Stomach (tissue), 9 donors: Measurements from ENCODE around the gene MUC6. TPM values are rescaled to one million over a fixed set of nuclear protein-coding genes. Genes with fewer than 3 reads are reported as not detected.

Experiments
- DNase-seq, 2 donors: peaks; one replicate each; pipeline versions ENCODE4 v3.0.0 to v3.0.0-alpha.2; 2013 to 2019
- H3K27ac ChIP-seq, 5 donors: fragments of 200-600 bp in 4 of 5; sonication (generic) in 4 of 5; one replicate each; pipeline ENCODE4 v1.5.1; 2013 to 2019; ENCODE audit warnings: mild to moderate bottlenecking in 1 of 5, moderate library complexity in 1 of 5
- H3K27me3 ChIP-seq, 3 donors: fragments of 200-600 bp; sonication (generic); one replicate each; pipeline ENCODE4 v1.5.1; 2017 to 2019; ENCODE audit warnings: mixed run types in 1 of 3
- H3K36me3 ChIP-seq, 4 donors: fragments of 200-600 bp; sonication (generic); 1 replicate in 3 of 4; 2 replicates in 1 of 4; pipeline ENCODE4 v1.5.1; 2016 to 2019
- H3K4me1 ChIP-seq, 4 donors: fragments of 200-600 bp; sonication (generic); one replicate each; pipeline ENCODE4 v1.5.1; 2016 to 2019
- H3K4me3 ChIP-seq, 4 donors: fragments of 200-600 bp; sonication (generic) in 3 of 4; one replicate each; pipeline ENCODE4 v1.5.1; 2016 to 2019; ENCODE audit warnings: mild to moderate bottlenecking in 1 of 4
- H3K9me3 ChIP-seq, 4 donors: fragments of 200-600 bp; sonication (generic); one replicate each; pipeline ENCODE4 v1.5.1; 2016 to 2019
- EP300 ChIP-seq: sonication (generic); formaldehyde crosslinking; IDR thresholded peaks from one replicate; pipeline ENCODE4 v1.6.1; 2017; ENCODE audit warnings: antibody characterized with exemption
- POLR2A ChIP-seq, 4 donors: fragments of 450-650 bp; IDR thresholded peaks; one replicate each; pipeline ENCODE4 v1.6.1; 2016; ENCODE audit warnings: antibody characterized with exemption in 4 of 4, control low read depth in 2 of 4, mild to moderate bottlenecking in 1 of 4, moderate library complexity in 1 of 4
- POLR2AphosphoS5 ChIP-seq, 3 donors: sonication (generic); formaldehyde crosslinking; IDR thresholded peaks; one replicate each; pipeline ENCODE4 v1.6.1; 2016; ENCODE audit warnings: antibody characterized with exemption in 3 of 3
- WGBS, 5 donors: extraction: QIAGEN DNeasy Blood & Tissue Kit in 3 of 5; methylation state at CpG; one replicate each; pipeline versions ENCODE4 v1.1.5 to v1.1.7; 2013 to 2018; 5-methylcytosine and 5-hydroxymethylcytosine counted together
- intact Hi-C: fragments of 100-400 bp; cut with DNase I; formaldehyde crosslinking; loops from one replicate; pipeline ENCODE4 v1.15.1; 2023; ENCODE audit warnings: low total_unique reads
- polyA plus RNA-seq, 3 donors: library from polyadenylated mRNA; stranded (reverse); fragments of 200-250 nt; gene quantifications; one replicate each; pipeline ENCODE4 v1.2.3, GENCODE V29; 2013
- total RNA-seq, 5 donors: library from RNA; depleted of rRNA; stranded (reverse); fragments of >200 nt; gene quantifications; one replicate each; pipeline versions ENCODE4 v1.1.0 to v1.2.3, GENCODE V29; 2014 to 2016
- TF ChIP-seq, protein P1 (sequence below), 7 experiments: fragments of 450-650 bp in 4 of 7; fragments of 200-600 bp in 3 of 7; sonication (generic) in 3 of 7; IDR thresholded peaks; one replicate each; pipeline ENCODE4 v1.5.1; 2016 to 2019; ENCODE audit warnings: antibody characterized with exemption in 7 of 7, control low read depth in 2 of 7, mild to moderate bottlenecking in 1 of 7
- donor health status: healthy with polysubstance abuse.
- donor health status: Bipolar disorder and iron deficiency.
- donor health status: healthy.

The MUC6 gene
- total and polyA plus RNA-seq, 8 donors = 0.29 to 215 (median 108) TPM

DNA sequence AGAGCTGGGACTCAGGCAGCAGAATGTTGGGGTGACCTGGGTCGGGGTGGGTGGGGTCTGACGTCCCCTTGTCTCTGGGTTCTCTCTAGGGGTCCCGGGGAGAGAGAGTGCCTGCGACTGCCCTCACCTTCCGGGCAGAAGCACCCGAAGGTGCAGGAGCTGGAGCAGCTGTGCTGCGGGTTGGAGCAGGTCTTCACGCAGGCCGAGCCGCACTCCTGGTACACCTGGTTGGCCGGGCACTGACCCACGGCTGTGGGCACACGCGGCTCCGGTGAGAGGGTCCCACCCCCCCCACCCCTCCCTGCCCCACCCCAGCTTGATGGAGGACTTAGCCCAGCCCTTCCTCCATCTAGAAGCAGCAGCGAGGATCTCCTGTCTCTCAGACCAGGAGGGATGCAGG, 6.4 kb downstream of the MUC6 start:
- no peaks in the 10 kb centered on the region for H3K9me3 ChIP-seq
- H3K4me3 ChIP-seq = no peak overlapping the region
- peaks cover 0 to 14% (median 7%) of the 10 kb centered on the region in 4 donors for H3K4me1 ChIP-seq
- DNase-seq = no peak
- intact Hi-C loops = no loop called here
- TF ChIP-seq EP300 (no peak), POLR2A (IDR thresholded peaks at IDR 0.05) (no peak), POLR2AphosphoS5 (IDR thresholded peaks at IDR 0.05) (no peak)
- TF ChIP-seq, protein P1, sequence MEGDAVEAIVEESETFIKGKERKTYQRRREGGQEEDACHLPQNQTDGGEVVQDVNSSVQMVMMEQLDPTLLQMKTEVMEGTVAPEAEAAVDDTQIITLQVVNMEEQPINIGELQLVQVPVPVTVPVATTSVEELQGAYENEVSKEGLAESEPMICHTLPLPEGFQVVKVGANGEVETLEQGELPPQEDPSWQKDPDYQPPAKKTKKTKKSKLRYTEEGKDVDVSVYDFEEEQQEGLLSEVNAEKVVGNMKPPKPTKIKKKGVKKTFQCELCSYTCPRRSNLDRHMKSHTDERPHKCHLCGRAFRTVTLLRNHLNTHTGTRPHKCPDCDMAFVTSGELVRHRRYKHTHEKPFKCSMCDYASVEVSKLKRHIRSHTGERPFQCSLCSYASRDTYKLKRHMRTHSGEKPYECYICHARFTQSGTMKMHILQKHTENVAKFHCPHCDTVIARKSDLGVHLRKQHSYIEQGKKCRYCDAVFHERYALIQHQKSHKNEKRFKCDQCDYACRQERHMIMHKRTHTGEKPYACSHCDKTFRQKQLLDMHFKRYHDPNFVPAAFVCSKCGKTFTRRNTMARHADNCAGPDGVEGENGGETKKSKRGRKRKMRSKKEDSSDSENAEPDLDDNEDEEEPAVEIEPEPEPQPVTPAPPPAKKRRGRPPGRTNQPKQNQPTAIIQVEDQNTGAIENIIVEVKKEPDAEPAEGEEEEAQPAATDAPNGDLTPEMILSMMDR (IDR thresholded peaks at IDR 0.05) = no peak
- H3K27me3 ChIP-seq = peaks cover 0 to 87% (median 2%) of the 10 kb centered on the region in 3 donors
- peaks cover 0 to 10% (median 5%) of the 10 kb centered on the region in 4 donors for H3K36me3 ChIP-seq
- WGBS, 5 donors = 38 to 72% (median 62%) methylated on average over 14 to 16 of the region's 16 CpGs
- H3K27ac ChIP-seq = no peak overlapping the region

DNA sequence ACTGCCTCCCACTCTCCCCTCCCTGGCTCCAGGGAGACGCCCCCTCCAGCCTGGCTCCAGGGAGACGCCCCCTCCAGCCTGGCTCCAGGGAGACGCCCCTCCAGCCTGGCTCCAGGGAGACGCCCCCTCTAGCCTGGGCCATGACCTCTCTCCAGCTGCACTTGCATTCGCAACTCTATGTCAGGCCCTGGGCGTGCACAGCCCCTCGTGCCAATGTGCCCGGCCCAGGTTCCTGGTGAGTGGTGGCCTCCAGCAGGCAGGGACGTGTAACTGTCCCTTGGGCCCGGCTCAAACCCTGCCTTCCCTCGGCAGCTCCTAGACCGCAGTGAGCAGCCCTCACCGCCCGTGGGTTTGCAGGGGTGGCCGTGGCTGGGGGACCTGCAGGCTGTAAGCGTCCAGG, 6.9 kb downstream of the MUC6 start:
- WGBS, 5 donors = 24 to 60% (median 40%) methylated on average over 1 to 16 of the region's 16 CpGs
- intact Hi-C loops = no loop called here
- Histone ChIP-seq H3K36me3 (peaks cover 0 to 14% (median 7%) of the 10 kb centered on the region in 4 donors), H3K27ac (no peak overlapping the region), H3K4me3 (no peak overlapping the region), H3K4me1 (peaks cover 0 to 10% (median 2%) of the 10 kb centered on the region in 4 donors), H3K27me3 (peaks cover 0 to 87% (median 0%) of the 10 kb centered on the region in 3 donors), H3K9me3 (no peaks in the 10 kb centered on the region)
- TF ChIP-seq, protein P1 (IDR thresholded peaks at IDR 0.05) = no peak
- TF ChIP-seq POLR2AphosphoS5 (IDR thresholded peaks at IDR 0.05) (no peak), EP300 (no peak), POLR2A (IDR thresholded peaks at IDR 0.05) (no peak)
- no peak for DNase-seq

DNA sequence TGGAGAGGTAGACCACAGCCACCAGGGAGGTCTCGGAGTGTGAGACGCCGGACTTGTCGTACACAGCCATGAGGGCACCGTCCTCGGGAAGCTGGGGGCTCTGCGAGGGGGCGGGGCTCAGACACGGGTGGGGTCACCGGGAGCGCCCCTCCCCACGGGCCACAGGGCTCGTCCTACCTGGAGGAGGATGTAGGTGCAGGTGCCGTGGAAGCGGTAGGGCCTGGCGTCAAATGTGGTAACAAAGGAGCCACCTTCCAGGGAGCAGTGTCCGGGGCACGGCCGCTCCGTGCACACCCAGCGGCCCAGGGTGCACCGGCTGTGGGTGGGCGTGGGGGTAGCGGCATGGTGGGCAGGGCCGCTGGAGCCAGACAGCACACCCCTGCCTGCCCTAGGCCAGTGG, 7.5 kb downstream of the MUC6 start:
- H3K4me3 ChIP-seq = no peak overlapping the region
- H3K27ac ChIP-seq = no peak overlapping the region
- H3K36me3 ChIP-seq = peaks cover 0 to 20% (median 10%) of the 10 kb centered on the region in 4 donors
- peaks cover 0 to 9% (median 0%) of the 10 kb centered on the region in 4 donors for H3K4me1 ChIP-seq
- no peak for DNase-seq
- TF ChIP-seq, protein P1 (IDR thresholded peaks at IDR 0.05) = no peak
- TF ChIP-seq POLR2AphosphoS5 (IDR thresholded peaks at IDR 0.05) (no peak), EP300 (no peak), POLR2A (IDR thresholded peaks at IDR 0.05) (no peak)
- peaks cover 0 to 87% (median 0%) of the 10 kb centered on the region in 3 donors for H3K27me3 ChIP-seq
- 42 to 74% (median 63%) methylated on average over 8 to 25 of the region's 25 CpGs for WGBS, 5 donors
- no peaks in the 10 kb centered on the region for H3K9me3 ChIP-seq
- intact Hi-C loops = no loop called here

DNA sequence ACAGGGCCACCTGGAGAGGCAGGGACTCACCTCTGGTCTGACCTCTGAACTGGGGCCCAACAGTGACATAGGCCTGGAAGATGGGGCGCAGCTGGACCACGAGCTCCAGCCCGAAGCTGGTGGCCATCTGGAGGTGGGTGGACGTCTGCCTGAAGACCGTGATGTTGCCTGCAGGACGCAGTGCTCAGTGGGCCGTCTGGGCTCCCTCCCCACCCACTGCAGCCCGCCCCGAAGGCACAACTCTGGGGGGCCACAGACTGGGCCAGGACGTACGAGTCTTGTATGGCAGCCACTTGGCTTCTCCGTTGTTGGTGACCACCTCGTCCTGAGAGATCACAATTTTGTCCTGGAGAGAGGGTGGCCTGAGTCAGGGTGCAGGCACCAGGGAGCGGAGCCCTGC, 7.9 kb downstream of the MUC6 start:
- Histone ChIP-seq H3K27ac (no peak overlapping the region), H3K27me3 (peaks cover 0 to 89% (median 0%) of the 10 kb centered on the region in 3 donors), H3K36me3 (peaks cover 0 to 24% (median 12%) of the 10 kb centered on the region in 4 donors), H3K4me1 (peaks cover 0 to 4% (median 0%) of the 10 kb centered on the region in 4 donors), H3K4me3 (no peak overlapping the region), H3K9me3 (no peaks in the 10 kb centered on the region)
- 57 to 90% (median 77%) methylated on average over 2 to 14 of the region's 14 CpGs for WGBS, 5 donors
- intact Hi-C loops = no loop called here
- TF ChIP-seq POLR2A (IDR thresholded peaks at IDR 0.05) = no peak
- TF ChIP-seq POLR2AphosphoS5 (IDR thresholded peaks at IDR 0.05) = no peak
- TF ChIP-seq, protein P1 (IDR thresholded peaks at IDR 0.05) = no peak
- TF ChIP-seq EP300 = no peak
- DNase-seq = no peak
